SK-N-SH (cell line): ENCODE data around the gene ATP6V1F. TPM values are rescaled to one million over a fixed set of nuclear protein-coding genes. Genes with fewer than 3 reads are reported as not detected.

Experiments
- CTCF ChIA-PET: fragments of 300-600, 350-600 bp; formaldehyde crosslinking; extraction: SDS; loops from one replicate; lab custom pipeline; 2021; lab: Yijun Ruan, JAX
- POLR2A ChIA-PET: fragments of 350-600 bp; sonication (Branson Sonifier 250); formaldehyde crosslinking; extraction: SDS; loops from one replicate; lab custom pipeline; 2020; ENCODE audit warnings: antibody characterized with exemption, inconsistent platforms; lab: Yijun Ruan, JAX
- DNase-seq: peaks from one replicate; pipeline ENCODE4 v3.0.0; 2012
- H2AFZ ChIP-seq: fragments of 200-600 bp; sonication (generic); 2 replicates; pipeline ENCODE4 v1.8.1; 2016; ENCODE audit warnings: antibody characterized with exemption, mild to moderate bottlenecking, low read depth
- H3F3A ChIP-seq: fragments of 200-600 bp; sonication (generic); replicated peaks from 2 replicates; pipeline ENCODE3; 2016; ENCODE audit warnings: antibody characterized with exemption, mild to moderate bottlenecking; ENCODE audit not compliant: insufficient read depth
- H3K27ac ChIP-seq, 2 experiments: fragments of 200-500 bp in 1 of 2; fragments of 200-600 bp in 1 of 2; sonication (Bioruptor generic) in 1 of 2; sonication (generic), shearing (Covaris generic) in 1 of 2; 2 replicates each; pipeline versions ENCODE4 v1.5.1 to v1.6.1; 2014 to 2016; ENCODE audit warnings: low read depth in 2 of 2, inconsistent platforms in 1 of 2, low read length in 1 of 2, mild to moderate bottlenecking in 1 of 2, mixed read lengths in 1 of 2
- H3K27me3 ChIP-seq: fragments of 200-600 bp; sonication (generic), shearing (Covaris generic); 2 replicates; pipeline ENCODE4 v1.6.1; 2016; ENCODE audit warnings: mixed run types; ENCODE audit not compliant: insufficient read depth
- H3K36me3 ChIP-seq, 2 experiments: fragments of 200-500 bp in 1 of 2; fragments of 200-600 bp in 1 of 2; sonication (Bioruptor generic) in 1 of 2; sonication (generic) in 1 of 2; replicated peaks in 1 of 2; 2 replicates each; pipeline versions ENCODE3 to v1.5.1; 2014 to 2016; ENCODE audit warnings: low read length in 1 of 2, mild to moderate bottlenecking in 1 of 2; ENCODE audit not compliant: insufficient read depth in 2 of 2, control insufficient read depth in 1 of 2
- H3K4me1 ChIP-seq, 2 experiments: fragments of 200-500 bp in 1 of 2; fragments of 200-600 bp in 1 of 2; sonication (Bioruptor generic) in 1 of 2; sonication (generic), shearing (Covaris generic) in 1 of 2; 2 replicates each; pipeline versions ENCODE4 v1.5.1 to v1.6.1; 2014 to 2016; ENCODE audit warnings: low read depth in 1 of 2, low read length in 1 of 2, mixed run types in 1 of 2; ENCODE audit not compliant: insufficient read depth in 2 of 2, control insufficient read depth in 1 of 2
- H3K4me2 ChIP-seq: fragments of 200-600 bp; sonication (generic), shearing (Covaris generic); 2 replicates; pipeline ENCODE4 v1.6.1; 2017; ENCODE audit warnings: mixed run types
- H3K4me3 ChIP-seq, 2 experiments: fragments of 200-500 bp in 1 of 2; fragments of 200-600 bp in 1 of 2; sonication (Bioruptor generic) in 1 of 2; sonication (generic), shearing (Covaris generic) in 1 of 2; 2 replicates each; pipeline versions ENCODE4 v1.5.1 to v1.8.1; 2014 to 2016; ENCODE audit warnings: low read depth in 2 of 2, inconsistent platforms in 1 of 2, low read length in 1 of 2, mild to moderate bottlenecking in 1 of 2, mixed read lengths in 1 of 2, moderate library complexity in 1 of 2
- H3K79me2 ChIP-seq: fragments of 200-600 bp; sonication (generic); 2 replicates; pipeline ENCODE4 v1.8.1; 2017; ENCODE audit warnings: mild to moderate bottlenecking; ENCODE audit not compliant: insufficient read depth
- H3K9ac ChIP-seq: fragments of 200-600 bp; sonication (generic); 2 replicates; pipeline ENCODE4 v1.6.1; 2017; ENCODE audit warnings: mixed run types
- H3K9me2 ChIP-seq: fragments of 200-600 bp; sonication (generic); 2 replicates; pipeline ENCODE4 v1.6.1; 2017; ENCODE audit warnings: mixed run types
- H3K9me3 ChIP-seq: fragments of 200-600 bp; sonication (generic); 2 replicates; pipeline ENCODE4 v1.6.1; 2017; ENCODE audit warnings: mixed run types, mild to moderate bottlenecking, moderate library complexity
- H4K20me1 ChIP-seq: fragments of 200-600 bp; sonication (generic); 2 replicates; pipeline ENCODE4 v1.6.1; 2017; ENCODE audit warnings: mild to moderate bottlenecking, mixed run types; ENCODE audit not compliant: insufficient read depth
- EP300 ChIP-seq, 2 experiments: IDR thresholded peaks; 2 replicates each; pipeline versions ENCODE4 v1.4.0 to v1.6.1; 2012; ENCODE audit warnings: borderline replicate concordance in 1 of 2, low read depth in 1 of 2, low read length in 1 of 2
- FOXJ3 ChIP-seq: sonication (generic); formaldehyde crosslinking; IDR thresholded peaks from 2 replicates; pipeline ENCODE4 v1.5.1; 2020; ENCODE audit warnings: mild to moderate bottlenecking, missing genetic modification reagents
- FOXM1 ChIP-seq: IDR thresholded peaks from 2 replicates; pipeline ENCODE4 v1.4.0; 2012; ENCODE audit warnings: low read depth, mild to moderate bottlenecking
- GABPA ChIP-seq: IDR thresholded peaks from 2 replicates; pipeline ENCODE4 v1.4.0; 2012; ENCODE audit warnings: low read depth, mild to moderate bottlenecking
- JUND ChIP-seq: IDR thresholded peaks from 2 replicates; pipeline ENCODE4 v1.4.0; 2012
- MEF2A ChIP-seq: IDR thresholded peaks from 2 replicates; pipeline ENCODE4 v1.4.0; 2012; ENCODE audit warnings: low read depth, borderline replicate concordance
- MXI1 ChIP-seq: IDR thresholded peaks from 2 replicates; pipeline ENCODE4 v1.6.1; 2012; ENCODE audit warnings: mild to moderate bottlenecking, low read depth, low read length, improper control_type of control experiment
- POLR2AphosphoS5 ChIP-seq: IDR thresholded peaks from 2 replicates; pipeline ENCODE4 v1.6.1; 2012; ENCODE audit warnings: low read depth, low read length
- RFX5 ChIP-seq: IDR thresholded peaks from 2 replicates; pipeline ENCODE4 v1.6.1; 2012; ENCODE audit warnings: mild to moderate bottlenecking, improper control_type of control experiment, low read length
- SMC3 ChIP-seq: IDR thresholded peaks from 2 replicates; pipeline ENCODE4 v1.6.1; 2012; ENCODE audit warnings: low read depth, low read length, improper control_type of control experiment
- TCF12 ChIP-seq: IDR thresholded peaks from 2 replicates; pipeline ENCODE4 v1.4.0; 2012
- ZBTB33 ChIP-seq: IDR thresholded peaks from 2 replicates; pipeline ENCODE4 v1.4.0; 2012; ENCODE audit warnings: low read depth, borderline replicate concordance
- WGBS: methylation state at CpG from one replicate; pipeline ENCODE4 v1.1.6; 2017; ENCODE audit warnings: low lambda C conversion rate; 5-methylcytosine and 5-hydroxymethylcytosine counted together
- polyA plus RNA-seq, 3 experiments: library from polyadenylated mRNA; depleted of rRNA; stranded (reverse); fragments of >200 nt; gene quantifications; 2 replicates each; pipeline ENCODE4 v1.2.3, GENCODE V29; 2012
- TF ChIP-seq, protein P1 (sequence below): fragments of 150-350 bp; IDR thresholded peaks from 2 replicates; pipeline ENCODE4 v1.6.1; 2016; ENCODE audit warnings: mild to moderate bottlenecking, low read depth, low read length

ATP6V1F gene
- polyA plus RNA-seq, 1 of the 3 experiments (the other 2 are of a cell fraction) = 495 TPM

DNA sequence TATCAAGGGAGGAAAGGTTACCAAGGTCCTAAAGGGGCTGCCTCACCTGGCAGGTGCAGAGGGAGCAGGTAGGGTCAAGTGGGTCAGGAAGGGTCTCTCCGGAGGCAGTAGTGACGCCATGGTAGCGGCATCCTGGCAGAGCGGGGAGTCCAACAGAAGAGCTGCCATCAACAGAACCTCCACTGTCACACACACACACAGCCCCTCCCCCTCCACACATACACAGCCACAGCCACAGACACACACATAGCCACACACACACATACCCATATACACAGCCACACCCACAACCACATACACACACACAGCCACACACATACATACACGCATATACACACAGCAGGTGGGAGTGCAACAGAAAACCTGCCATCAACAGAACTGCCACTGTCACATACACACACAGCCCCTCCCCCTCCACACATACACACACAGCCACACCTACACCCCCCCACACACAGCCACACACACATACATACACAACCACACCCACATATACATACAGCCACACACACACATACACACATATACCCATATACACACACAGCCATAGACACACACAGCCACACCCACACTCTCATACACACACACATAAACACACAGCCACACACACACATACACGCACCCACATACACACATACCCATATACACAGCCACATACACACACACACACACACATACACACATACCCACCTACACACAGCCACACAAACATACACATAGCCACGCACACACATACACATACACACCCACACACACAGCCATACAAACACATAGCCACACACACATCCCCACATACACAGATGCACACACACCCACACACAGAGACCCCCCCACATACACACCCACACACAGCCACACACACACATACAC, 24.7 kb downstream of the ATP6V1F start:
- Histone ChIP-seq H3F3A (no peaks in the 10 kb centered on the region), H3K36me3 (no peaks in the 10 kb centered on the region), H4K20me1 (no peaks in the 10 kb centered on the region), H3K9me2 (no peaks in the 10 kb centered on the region), H3K4me2 (no peak overlapping the region), H3K79me2 (no peaks in the 10 kb centered on the region), H2AFZ (no peak overlapping the region), H3K27me3 (peaks cover 14% of the 10 kb centered on the region; the same call in 1 of the 2 replicates), H3K9ac (no peak overlapping the region), H3K9me3 (no peaks in the 10 kb centered on the region), H3K4me3 (no peak overlapping the region), H3K27ac (no peak overlapping the region), H3K4me1 (no peaks in the 10 kb centered on the region; a peak in 1 of 4 replicates)
- 90% methylated on average over 4 of the region's 7 CpGs for WGBS
- TF ChIP-seq MEF2A (no peak), JUND (no peak), FOXJ3 (CRISPR knock-in tag) (no peak), ZBTB33 (no peak), SMC3 (no peak), EP300 (IDR thresholded peaks at IDR 0.05; ENCODE audit: borderline replicate concordance in 1 of 2, low read depth in 1 of 2, low read length in 1 of 2) (no peak), TCF12 (no peak), MXI1 (no peak), RFX5 (no peak), FOXM1 (no peak), GABPA (no peak), POLR2AphosphoS5 (no peak)
- TF ChIP-seq, protein P1, sequence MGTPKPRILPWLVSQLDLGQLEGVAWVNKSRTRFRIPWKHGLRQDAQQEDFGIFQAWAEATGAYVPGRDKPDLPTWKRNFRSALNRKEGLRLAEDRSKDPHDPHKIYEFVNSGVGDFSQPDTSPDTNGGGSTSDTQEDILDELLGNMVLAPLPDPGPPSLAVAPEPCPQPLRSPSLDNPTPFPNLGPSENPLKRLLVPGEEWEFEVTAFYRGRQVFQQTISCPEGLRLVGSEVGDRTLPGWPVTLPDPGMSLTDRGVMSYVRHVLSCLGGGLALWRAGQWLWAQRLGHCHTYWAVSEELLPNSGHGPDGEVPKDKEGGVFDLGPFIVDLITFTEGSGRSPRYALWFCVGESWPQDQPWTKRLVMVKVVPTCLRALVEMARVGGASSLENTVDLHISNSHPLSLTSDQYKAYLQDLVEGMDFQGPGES = no peak
- CTCF ChIA-PET = interaction anchor here (1.5 to 9.7 kb wide), 3 partner anchors 13 to 461 kb away, joined by 13 to 104 read pairs (median 59); no protein-coding TSS in a partner anchor
- POLR2A ChIA-PET = no interaction called here
- DNase-seq = no peak
